ENCODE data around the gene GNB5.

GNB5 gene

GRCh38 chr15:52180196-52180835 lies 10.9 kb downstream of the GNB5 start:
- peak overlapping the region; percentile 94 to 99 for H3K4me3 ChIP-seq (ENCODE audit: insufficient read depth in 1 of 2, low read depth in 1 of 2, low read length in 2 of 2)
- H2BK5ac ChIP-seq (ENCODE audit: low read depth, low read length, poor library complexity, severe bottlenecking) = no peak overlapping the region
- H3K4me2 ChIP-seq (ENCODE audit: low read length, poor library complexity, severe bottlenecking) = peak overlapping the region; percentile 84
- peaks cover 0 to 1% of the 10 kb centered on the region in 2 experiments for H3K36me3 ChIP-seq (ENCODE audit: control insufficient read depth in 1 of 2, insufficient read depth in 2 of 2, low read depth in 1 of 2, low read length in 2 of 2)
- peaks cover 16% of the 10 kb centered on the region for H3K79me1 ChIP-seq (replicated peaks; ENCODE audit: low read length, poor library complexity, severe bottlenecking)
- peaks cover 3% of the 10 kb centered on the region for H3K4me1 ChIP-seq (ENCODE audit: control insufficient read depth, insufficient read depth, low read depth, low read length)
- no peak overlapping the region for H3K14ac ChIP-seq (ENCODE audit: low read length in 2 of 2)
- H2BK15ac ChIP-seq (ENCODE audit: low read depth, poor library complexity, severe bottlenecking) = peak overlapping the region; percentile 90
- no peak overlapping the region for H3K27ac ChIP-seq (ENCODE audit: low read length, poor library complexity, severe bottlenecking)
- H2BK120ac ChIP-seq (ENCODE audit: low read depth, low read length) = no peak overlapping the region
- no peak overlapping the region for H3K4ac ChIP-seq (ENCODE audit: low read depth in 1 of 2, low read length in 2 of 2)
- peak overlapping the region; percentile 97 for H2AFZ ChIP-seq (ENCODE audit: low read depth, low read length)
- H2BK12ac ChIP-seq (ENCODE audit: low read length in 2 of 2) = peak overlapping the region in 1 of 2 experiments; percentile 73
- peak overlapping the region; percentile 12 to 96 for H3K18ac ChIP-seq (ENCODE audit: low read depth in 1 of 2, low read length in 2 of 2)
- no peak overlapping the region for H2AK5ac ChIP-seq (ENCODE audit: low read length, severe bottlenecking)
- H3K27me3 ChIP-seq (ENCODE audit: control insufficient read depth in 1 of 2, insufficient read depth in 1 of 2, low read length in 2 of 2) = no peaks in the 10 kb centered on the region
- H4K91ac ChIP-seq (ENCODE audit: low read length) = no peak overlapping the region
- peak overlapping the region; percentile 57 for H4K8ac ChIP-seq (ENCODE audit: low read length)
- WGBS = 15% methylated on average over 28 of the region's 31 CpGs
- peak overlapping the region; percentile 98 for H3K9ac ChIP-seq (ENCODE audit: low read length)
- DNase-seq = no peak
- H3K23ac ChIP-seq (ENCODE audit: low read length in 2 of 2) = no peak overlapping the region
- H3K9me3 ChIP-seq (ENCODE audit: control insufficient read depth, low read length) = no peaks in the 10 kb centered on the region

GRCh38 chr15:52179278-52180195 lies 11.7 kb downstream of the GNB5 start:
- Histone ChIP-seq H3K18ac (ENCODE audit: low read depth in 1 of 2, low read length in 2 of 2) (peak overlapping the region; percentile 82 to 100), H3K14ac (ENCODE audit: low read length in 2 of 2) (peak overlapping the region in 1 of 2 experiments; percentile 99), H2BK5ac (ENCODE audit: low read depth, low read length, poor library complexity, severe bottlenecking) (peak overlapping the region; percentile 59), H3K4ac (ENCODE audit: low read depth in 1 of 2, low read length in 2 of 2) (peak overlapping the region in 1 of 2 experiments; percentile 98), H2BK12ac (ENCODE audit: low read length in 2 of 2) (peak overlapping the region in 1 of 2 experiments; percentile 96), H3K4me1 (ENCODE audit: control insufficient read depth, insufficient read depth, low read depth, low read length) (peaks cover 3% of the 10 kb centered on the region), H2AFZ (ENCODE audit: low read depth, low read length) (peak overlapping the region; percentile 97), H3K79me1 (replicated peaks; ENCODE audit: low read length, poor library complexity, severe bottlenecking) (peaks cover 20% of the 10 kb centered on the region), H3K9ac (ENCODE audit: low read length) (peak overlapping the region; percentile 98), H4K8ac (ENCODE audit: low read length) (peak overlapping the region; percentile 86), H3K4me3 (ENCODE audit: insufficient read depth in 1 of 2, low read depth in 1 of 2, low read length in 2 of 2) (peak overlapping the region; percentile 94 to 99), H4K91ac (ENCODE audit: low read length) (peak overlapping the region; percentile 83), H3K27me3 (ENCODE audit: control insufficient read depth in 1 of 2, insufficient read depth in 1 of 2, low read length in 2 of 2) (no peaks in the 10 kb centered on the region), H2BK15ac (ENCODE audit: low read depth, poor library complexity, severe bottlenecking) (peak overlapping the region; percentile 90), H3K23ac (ENCODE audit: low read length in 2 of 2) (peak overlapping the region in 1 of 2 experiments; percentile 98), H3K27ac (ENCODE audit: low read length, poor library complexity, severe bottlenecking) (peak overlapping the region; percentile 77), H3K36me3 (ENCODE audit: control insufficient read depth in 1 of 2, insufficient read depth in 2 of 2, low read depth in 1 of 2, low read length in 2 of 2) (peaks cover 0 to 3% of the 10 kb centered on the region in 2 experiments), H2AK5ac (ENCODE audit: low read length, severe bottlenecking) (no peak overlapping the region), H3K4me2 (ENCODE audit: low read length, poor library complexity, severe bottlenecking) (peak overlapping the region; percentile 84), H2BK120ac (ENCODE audit: low read depth, low read length) (peak overlapping the region; percentile 69), H3K9me3 (ENCODE audit: control insufficient read depth, low read length) (no peaks in the 10 kb centered on the region)
- DNase-seq = peak; percentile 77
- under 1% methylated on average over 105 of the region's 105 CpGs for WGBS

- no peak overlapping the region for H2AK5ac ChIP-seq (ENCODE audit: low read length, severe bottlenecking)
- H3K23ac ChIP-seq (ENCODE audit: low read length in 2 of 2) = peak overlapping the region in 1 of 2 experiments; percentile 48
- no peak overlapping the region for H3K18ac ChIP-seq (ENCODE audit: low read depth in 1 of 2, low read length in 2 of 2)
- no peak overlapping the region for H2BK120ac ChIP-seq (ENCODE audit: low read depth, low read length)
- H3K4me1 ChIP-seq (ENCODE audit: control insufficient read depth, insufficient read depth, low read depth, low read length) = peaks cover 3% of the 10 kb centered on the region
- WGBS = 51% methylated on average over 6 of the region's 10 CpGs
- peak overlapping the region; percentile 98 for H3K9ac ChIP-seq (ENCODE audit: low read length)
- H3K14ac ChIP-seq (ENCODE audit: low read length in 2 of 2) = peak overlapping the region in 1 of 2 experiments; percentile 71
- no peaks in the 10 kb centered on the region for H3K27me3 ChIP-seq (ENCODE audit: control insufficient read depth in 1 of 2, insufficient read depth in 1 of 2, low read length in 2 of 2)
- peak overlapping the region; percentile 48 for H4K91ac ChIP-seq (ENCODE audit: low read length)
- peak overlapping the region in 1 of 2 experiments; percentile 60 for H3K4ac ChIP-seq (ENCODE audit: low read depth in 1 of 2, low read length in 2 of 2)
- no peak overlapping the region for H2BK12ac ChIP-seq (ENCODE audit: low read length in 2 of 2)
- no peak overlapping the region for H2BK15ac ChIP-seq (ENCODE audit: low read depth, poor library complexity, severe bottlenecking)
- H3K9me3 ChIP-seq (ENCODE audit: control insufficient read depth, low read length) = no peaks in the 10 kb centered on the region
- DNase-seq = no peak
- H3K4me2 ChIP-seq (ENCODE audit: low read length, poor library complexity, severe bottlenecking) = peak overlapping the region; percentile 84
- H3K27ac ChIP-seq (ENCODE audit: low read length, poor library complexity, severe bottlenecking) = peak overlapping the region; percentile 77
- H3K36me3 ChIP-seq (ENCODE audit: control insufficient read depth in 1 of 2, insufficient read depth in 2 of 2, low read depth in 1 of 2, low read length in 2 of 2) = peaks cover 0 to 3% of the 10 kb centered on the region in 2 experiments
- peak overlapping the region; percentile 5 for H4K8ac ChIP-seq (ENCODE audit: low read length)
- peaks cover 26% of the 10 kb centered on the region for H3K79me1 ChIP-seq (replicated peaks; ENCODE audit: low read length, poor library complexity, severe bottlenecking)
- no peak overlapping the region for H2BK5ac ChIP-seq (ENCODE audit: low read depth, low read length, poor library complexity, severe bottlenecking)
- H2AFZ ChIP-seq (ENCODE audit: low read depth, low read length) = no peak overlapping the region
- H3K4me3 ChIP-seq (ENCODE audit: insufficient read depth in 1 of 2, low read depth in 1 of 2, low read length in 2 of 2) = peak overlapping the region; percentile 2 to 94
Observed at GRCh38 chr15:52178765-52179164, 12.4 kb downstream of the GNB5 start.

- Histone ChIP-seq H2BK15ac (ENCODE audit: low read depth, poor library complexity, severe bottlenecking) (no peak overlapping the region), H3K27ac (ENCODE audit: low read length, poor library complexity, severe bottlenecking) (no peak overlapping the region), H3K23ac (ENCODE audit: low read length in 2 of 2) (no peak overlapping the region), H2BK5ac (ENCODE audit: low read depth, low read length, poor library complexity, severe bottlenecking) (no peak overlapping the region), H4K8ac (ENCODE audit: low read length) (no peak overlapping the region), H4K91ac (ENCODE audit: low read length) (no peak overlapping the region), H3K27me3 (ENCODE audit: control insufficient read depth in 1 of 2, insufficient read depth in 1 of 2, low read length in 2 of 2) (no peaks in the 10 kb centered on the region), H3K4me1 (ENCODE audit: control insufficient read depth, insufficient read depth, low read depth, low read length) (no peaks in the 10 kb centered on the region), H3K9me3 (ENCODE audit: control insufficient read depth, low read length) (no peaks in the 10 kb centered on the region), H2AFZ (ENCODE audit: low read depth, low read length) (no peak overlapping the region), H3K9ac (ENCODE audit: low read length) (no peak overlapping the region), H3K79me1 (replicated peaks; ENCODE audit: low read length, poor library complexity, severe bottlenecking) (peaks cover 28% of the 10 kb centered on the region), H3K4ac (ENCODE audit: low read depth in 1 of 2, low read length in 2 of 2) (no peak overlapping the region), H2BK12ac (ENCODE audit: low read length in 2 of 2) (no peak overlapping the region), H2BK120ac (ENCODE audit: low read depth, low read length) (no peak overlapping the region), H3K14ac (ENCODE audit: low read length in 2 of 2) (no peak overlapping the region), H2AK5ac (ENCODE audit: low read length, severe bottlenecking) (no peak overlapping the region), H3K4me2 (ENCODE audit: low read length, poor library complexity, severe bottlenecking) (no peak overlapping the region), H3K4me3 (ENCODE audit: insufficient read depth in 1 of 2, low read depth in 1 of 2, low read length in 2 of 2) (no peak overlapping the region), H3K36me3 (ENCODE audit: control insufficient read depth in 1 of 2, insufficient read depth in 2 of 2, low read depth in 1 of 2, low read length in 2 of 2) (peaks cover 0 to 3% of the 10 kb centered on the region in 2 experiments), H3K18ac (ENCODE audit: low read depth in 1 of 2, low read length in 2 of 2) (no peak overlapping the region)
- WGBS = no CpG with 5 or more reads among the region's 2 CpGs
- no peak for DNase-seq
Observed at GRCh38 chr15:52172869-52173268, 18.3 kb downstream of the GNB5 start.
